ENCODE measurements around the gene HEXA.
A peak's percentile ranks its signal among the peaks of the same experiment; 100 is the strongest.

HEXA gene

GRCh38 chr15:72345280-72345679, 30.5 kb downstream of the HEXA start:
- TF ChIP-seq CTCF (IDR thresholded peaks at IDR 0.05), result no peak

GRCh38 chr15:72344602-72345001, 31.2 kb downstream of the HEXA start:
- TF ChIP-seq CTCF (IDR thresholded peaks at IDR 0.05), result no peak

- peak; percentile 45; the same call in 1 of the 2 replicates for TF ChIP-seq CTCF (IDR thresholded peaks at IDR 0.05)
Measured at GRCh38 chr15:72342385-72342784, 33.4 kb downstream of the HEXA start.

GRCh38 chr15:72341361-72341760, 34.5 kb downstream of the HEXA start:
- TF ChIP-seq CTCF (IDR thresholded peaks at IDR 0.05), result peak; percentile 39; the same call in 1 of the 2 replicates

- TF ChIP-seq CTCF (IDR thresholded peaks at IDR 0.05), result no peak
Measured at GRCh38 chr15:72340366-72340765, 35.4 kb downstream of the HEXA start.

- TF ChIP-seq CTCF (IDR thresholded peaks at IDR 0.05), result no peak
Measured at GRCh38 chr15:72339777-72340177, 36.0 kb downstream of the HEXA start.

- no peak for TF ChIP-seq CTCF (IDR thresholded peaks at IDR 0.05)
Measured at GRCh38 chr15:72338617-72339321, 37.0 kb downstream of the HEXA start.

GRCh38 chr15:72338148-72338547, 37.7 kb downstream of the HEXA start:
- TF ChIP-seq CTCF (IDR thresholded peaks at IDR 0.05), result no peak
